ENCODE results near the gene CENPF.

The CENPF gene

GRCh38 chr1:214632091-214632490 lies 29.1 kb downstream of the CENPF start:
- DNase-seq: no peak

GRCh38 chr1:214633686-214634085 lies 30.7 kb downstream of the CENPF start:
- DNase-seq: no peak

- no peak for DNase-seq
These were observed 31.3 kb downstream of the CENPF start for GRCh38 chr1:214634267-214634666.

GRCh38 chr1:214635086-214635485 lies 32.1 kb downstream of the CENPF start:
- no peak for DNase-seq

- DNase-seq: no peak
These were observed 32.5 kb downstream of the CENPF start for GRCh38 chr1:214635506-214635905.

GRCh38 chr1:214636436-214636835 lies 33.4 kb downstream of the CENPF start:
- DNase-seq: peak; percentile 98

- DNase-seq: no peak
These were observed 34.1 kb downstream of the CENPF start for GRCh38 chr1:214637125-214637524.

GRCh38 chr1:214637722-214638458 lies 34.9 kb downstream of the CENPF start:
- DNase-seq: no peak

- no peak for DNase-seq
These were observed 35.4 kb downstream of the CENPF start for GRCh38 chr1:214638459-214638807.

- DNase-seq: no peak
These were observed 36.0 kb downstream of the CENPF start for GRCh38 chr1:214638997-214639396.

GRCh38 chr1:214640431-214641213 lies 37.6 kb downstream of the CENPF start:
- DNase-seq: no peak

- no peak for DNase-seq
These were observed 38.4 kb downstream of the CENPF start for GRCh38 chr1:214641214-214641895.

- DNase-seq: no peak
These were observed 40.0 kb downstream of the CENPF start for GRCh38 chr1:214643030-214643429.

- no peak for DNase-seq
These were observed 42.7 kb downstream of the CENPF start for GRCh38 chr1:214645712-214646111.

- no peak for DNase-seq
These were observed 45.8 kb downstream of the CENPF start for GRCh38 chr1:214648801-214649200.

- no peak for DNase-seq
These were observed 46.6 kb downstream of the CENPF start for GRCh38 chr1:214649607-214650006.

GRCh38 chr1:214650664-214651063 lies 47.7 kb downstream of the CENPF start:
- no peak for DNase-seq

- DNase-seq: no peak
These were observed 54.3 kb downstream of the CENPF start for GRCh38 chr1:214657299-214657698.

- no peak for DNase-seq
These were observed 55.2 kb downstream of the CENPF start for GRCh38 chr1:214658175-214658574.

GRCh38 chr1:214658785-214659184 lies 55.8 kb downstream of the CENPF start:
- DNase-seq: no peak

GRCh38 chr1:214660190-214660589 lies 57.2 kb downstream of the CENPF start:
- DNase-seq: no peak

- DNase-seq: no peak
These were observed 57.9 kb downstream of the CENPF start for GRCh38 chr1:214660900-214661299.

GRCh38 chr1:214662223-214662785 lies 59.3 kb downstream of the CENPF start:
- no peak for DNase-seq
